Vagina (tissue), 2 donors: ENCODE results near the gene NAP1L1. TPM values are rescaled to one million over a fixed set of nuclear protein-coding genes. Genes with fewer than 3 reads are reported as not detected.

Experiments used
- DNase-seq, 2 donors: peaks; one replicate each; pipeline ENCODE4 v3.0.0-alpha.2; 2017; ENCODE audit errors: extremely low spot score in 2 of 2
- H3K27ac ChIP-seq: fragments of 200-600 bp; sonication (generic); one replicate; pipeline ENCODE4 v1.5.1; 2019
- H3K27me3 ChIP-seq: fragments of 200-600 bp; sonication (generic); one replicate; pipeline ENCODE4 v1.5.1; 2019
- H3K36me3 ChIP-seq, 2 donors: fragments of 200-600 bp; sonication (generic); one replicate each; pipeline ENCODE4 v1.5.1; 2017 to 2019
- H3K4me1 ChIP-seq: fragments of 200-600 bp; sonication (generic); one replicate; pipeline ENCODE4 v1.5.1; 2019
- H3K4me3 ChIP-seq, 2 donors: fragments of 200-600 bp; sonication (generic); 1 replicate in 1 of 2; 2 replicates in 1 of 2; pipeline ENCODE4 v1.5.1; 2016 to 2019
- H3K9me3 ChIP-seq: fragments of 200-600 bp; sonication (generic); one replicate; pipeline ENCODE4 v1.5.1; 2019
- POLR2A ChIP-seq, 2 donors: fragments of 450-650 bp; IDR thresholded peaks; one replicate each; pipeline ENCODE4 v1.6.1; 2017; ENCODE audit warnings: antibody characterized with exemption in 2 of 2, mild to moderate bottlenecking in 2 of 2, moderate library complexity in 2 of 2
- POLR2AphosphoS5 ChIP-seq, 2 donors: sonication (generic); formaldehyde crosslinking; IDR thresholded peaks; one replicate each; pipeline ENCODE4 v1.9.0; 2017; ENCODE audit warnings: antibody characterized with exemption in 2 of 2, mild to moderate bottlenecking in 2 of 2, low read depth in 1 of 2; ENCODE audit not compliant: insufficient read depth in 1 of 2
- intact Hi-C: fragments of 100-400 bp; cut with DNase I; formaldehyde crosslinking; loops from one replicate; pipeline ENCODE4 v1.15.1; 2023
- total RNA-seq: library from RNA; depleted of rRNA; stranded (reverse); fragments of >200 nt; gene quantifications from one replicate; pipeline ENCODE4 v1.2.3, GENCODE V29; 2016
- TF ChIP-seq, protein P1 (sequence below), 3 experiments: fragments of 450-650 bp in 2 of 3; fragments of 200-600 bp in 1 of 3; sonication (generic) in 1 of 3; IDR thresholded peaks; one replicate each; pipeline ENCODE4 v1.5.1; 2017 to 2019; ENCODE audit warnings: antibody characterized with exemption in 3 of 3, mild to moderate bottlenecking in 2 of 3, moderate library complexity in 2 of 3

Gene NAP1L1
- total RNA-seq, 1 donor from 2014 or later: 318 TPM

DNA sequence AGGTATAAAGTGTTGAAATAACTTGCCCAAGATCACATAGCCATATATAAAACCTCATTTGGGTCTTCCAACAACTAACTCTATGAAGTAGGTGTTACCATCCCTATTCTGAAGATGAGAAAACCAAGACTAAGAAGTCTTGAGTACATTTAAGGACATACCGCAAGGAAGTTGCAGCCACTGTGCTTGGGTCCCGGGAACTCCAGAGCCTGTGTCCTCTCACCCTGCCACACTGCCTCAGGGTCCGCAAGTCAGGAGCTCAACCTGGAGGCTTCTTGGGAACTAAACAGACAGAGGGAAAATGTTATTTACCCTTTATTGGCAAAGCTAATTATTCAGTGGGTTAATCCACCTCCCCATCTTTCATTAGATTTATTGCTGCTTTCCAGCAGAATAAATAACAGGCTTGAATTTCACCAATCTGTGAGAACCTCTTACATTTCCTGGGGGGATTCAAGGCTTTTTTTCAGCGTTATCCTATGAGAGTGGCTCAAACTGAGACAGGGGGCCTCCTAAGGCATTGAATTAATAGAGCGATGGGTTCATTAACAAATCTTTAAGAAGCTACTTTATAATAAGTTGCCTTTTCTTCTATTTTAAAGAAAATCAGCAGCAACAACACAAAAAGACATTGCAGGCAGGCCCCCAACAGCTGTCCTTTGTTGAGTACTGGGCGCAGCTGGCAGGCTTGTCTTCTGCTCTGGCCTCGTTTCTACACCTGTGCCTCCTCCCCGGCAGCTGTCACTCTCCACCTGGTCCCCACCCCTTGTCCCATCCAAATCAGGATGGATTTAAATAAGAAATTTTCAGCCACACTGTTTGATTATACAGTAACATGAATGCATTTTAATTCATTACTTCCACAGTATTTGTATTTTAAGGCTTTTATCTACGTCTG lies 78.2 kb downstream of the NAP1L1 start:
- H3K27me3 ChIP-seq: no peaks in the 10 kb centered on the region
- TF ChIP-seq POLR2AphosphoS5 (IDR thresholded peaks at IDR 0.05; ENCODE audit: insufficient read depth in 1 of 2, low read depth in 1 of 2): no peak
- no peak for TF ChIP-seq POLR2A (IDR thresholded peaks at IDR 0.05)
- TF ChIP-seq, protein P1, sequence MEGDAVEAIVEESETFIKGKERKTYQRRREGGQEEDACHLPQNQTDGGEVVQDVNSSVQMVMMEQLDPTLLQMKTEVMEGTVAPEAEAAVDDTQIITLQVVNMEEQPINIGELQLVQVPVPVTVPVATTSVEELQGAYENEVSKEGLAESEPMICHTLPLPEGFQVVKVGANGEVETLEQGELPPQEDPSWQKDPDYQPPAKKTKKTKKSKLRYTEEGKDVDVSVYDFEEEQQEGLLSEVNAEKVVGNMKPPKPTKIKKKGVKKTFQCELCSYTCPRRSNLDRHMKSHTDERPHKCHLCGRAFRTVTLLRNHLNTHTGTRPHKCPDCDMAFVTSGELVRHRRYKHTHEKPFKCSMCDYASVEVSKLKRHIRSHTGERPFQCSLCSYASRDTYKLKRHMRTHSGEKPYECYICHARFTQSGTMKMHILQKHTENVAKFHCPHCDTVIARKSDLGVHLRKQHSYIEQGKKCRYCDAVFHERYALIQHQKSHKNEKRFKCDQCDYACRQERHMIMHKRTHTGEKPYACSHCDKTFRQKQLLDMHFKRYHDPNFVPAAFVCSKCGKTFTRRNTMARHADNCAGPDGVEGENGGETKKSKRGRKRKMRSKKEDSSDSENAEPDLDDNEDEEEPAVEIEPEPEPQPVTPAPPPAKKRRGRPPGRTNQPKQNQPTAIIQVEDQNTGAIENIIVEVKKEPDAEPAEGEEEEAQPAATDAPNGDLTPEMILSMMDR (IDR thresholded peaks at IDR 0.05): no peak
- intact Hi-C loops: no loop called here
- no peaks in the 10 kb centered on the region for H3K9me3 ChIP-seq
- no peaks in the 10 kb centered on the region for H3K36me3 ChIP-seq
- H3K27ac ChIP-seq: no peak overlapping the region
- DNase-seq: no peak
- no peaks in the 10 kb centered on the region for H3K4me1 ChIP-seq
- H3K4me3 ChIP-seq: no peak overlapping the region

DNA sequence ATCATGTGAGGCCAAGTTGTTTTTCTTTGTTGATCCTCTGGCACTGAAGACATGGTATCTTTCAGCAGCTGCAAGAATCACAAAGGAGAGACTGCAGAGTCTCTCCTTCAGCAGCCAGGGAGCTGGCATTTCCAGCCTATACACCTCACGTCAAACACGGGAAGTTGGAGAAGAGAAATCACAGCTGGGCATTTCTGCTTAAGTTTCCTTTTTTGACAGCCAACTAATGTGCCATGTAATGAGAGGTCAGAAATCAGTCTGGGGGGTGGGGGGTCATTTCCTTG lies 81.2 kb downstream of the NAP1L1 start:
- Histone ChIP-seq H3K4me1 (no peaks in the 10 kb centered on the region), H3K27ac (no peak overlapping the region), H3K27me3 (no peaks in the 10 kb centered on the region), H3K9me3 (no peaks in the 10 kb centered on the region), H3K36me3 (no peaks in the 10 kb centered on the region), H3K4me3 (no peak overlapping the region)
- TF ChIP-seq POLR2AphosphoS5 (IDR thresholded peaks at IDR 0.05; ENCODE audit: insufficient read depth in 1 of 2, low read depth in 1 of 2): no peak
- TF ChIP-seq, protein P1 (IDR thresholded peaks at IDR 0.05): no peak
- TF ChIP-seq POLR2A (IDR thresholded peaks at IDR 0.05): no peak
- intact Hi-C loops: no loop called here
- no peak for DNase-seq

DNA sequence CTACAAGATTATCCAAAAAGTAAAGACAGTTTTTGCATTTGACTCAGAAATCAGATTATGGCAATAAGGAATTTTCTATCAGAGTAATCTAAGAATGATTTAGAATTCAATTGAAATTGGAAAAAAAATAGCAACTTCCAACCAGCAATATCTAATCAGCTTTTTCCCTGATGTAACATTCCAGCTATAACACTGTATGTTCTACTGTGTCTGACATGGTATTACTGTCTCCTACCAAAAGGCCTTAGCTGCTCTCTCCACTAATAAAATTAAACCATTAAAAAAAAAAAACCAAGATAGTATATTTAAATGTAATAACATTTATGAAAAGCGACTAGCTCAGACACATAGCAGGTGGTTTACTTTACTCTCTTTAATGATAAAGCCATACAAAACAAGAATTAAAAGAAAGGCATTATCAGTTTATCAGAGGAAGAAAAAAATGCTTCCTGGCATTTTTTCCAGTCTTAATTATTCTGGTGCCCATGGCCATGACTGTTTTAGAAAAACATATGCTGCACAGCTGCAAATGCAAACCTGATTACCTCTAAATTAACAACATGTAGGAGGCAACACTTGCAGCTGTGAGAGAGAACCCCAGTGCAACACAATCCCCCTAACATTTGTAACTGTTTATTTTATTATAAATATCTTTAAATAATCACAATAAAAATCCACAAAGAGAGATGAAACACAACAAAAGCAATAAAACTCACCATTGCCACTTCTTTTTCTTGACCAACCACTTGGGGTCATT lies 81.7 kb downstream of the NAP1L1 start:
- TF ChIP-seq, protein P1 (IDR thresholded peaks at IDR 0.05): no peak
- TF ChIP-seq POLR2A (IDR thresholded peaks at IDR 0.05): no peak
- TF ChIP-seq POLR2AphosphoS5 (IDR thresholded peaks at IDR 0.05; ENCODE audit: insufficient read depth in 1 of 2, low read depth in 1 of 2): no peak
- DNase-seq: no peak
- H3K9me3 ChIP-seq: no peaks in the 10 kb centered on the region
- intact Hi-C loops: no loop called here
- no peaks in the 10 kb centered on the region for H3K4me1 ChIP-seq
- H3K27ac ChIP-seq: no peak overlapping the region
- no peak overlapping the region for H3K4me3 ChIP-seq
- no peaks in the 10 kb centered on the region for H3K36me3 ChIP-seq
- no peaks in the 10 kb centered on the region for H3K27me3 ChIP-seq

DNA sequence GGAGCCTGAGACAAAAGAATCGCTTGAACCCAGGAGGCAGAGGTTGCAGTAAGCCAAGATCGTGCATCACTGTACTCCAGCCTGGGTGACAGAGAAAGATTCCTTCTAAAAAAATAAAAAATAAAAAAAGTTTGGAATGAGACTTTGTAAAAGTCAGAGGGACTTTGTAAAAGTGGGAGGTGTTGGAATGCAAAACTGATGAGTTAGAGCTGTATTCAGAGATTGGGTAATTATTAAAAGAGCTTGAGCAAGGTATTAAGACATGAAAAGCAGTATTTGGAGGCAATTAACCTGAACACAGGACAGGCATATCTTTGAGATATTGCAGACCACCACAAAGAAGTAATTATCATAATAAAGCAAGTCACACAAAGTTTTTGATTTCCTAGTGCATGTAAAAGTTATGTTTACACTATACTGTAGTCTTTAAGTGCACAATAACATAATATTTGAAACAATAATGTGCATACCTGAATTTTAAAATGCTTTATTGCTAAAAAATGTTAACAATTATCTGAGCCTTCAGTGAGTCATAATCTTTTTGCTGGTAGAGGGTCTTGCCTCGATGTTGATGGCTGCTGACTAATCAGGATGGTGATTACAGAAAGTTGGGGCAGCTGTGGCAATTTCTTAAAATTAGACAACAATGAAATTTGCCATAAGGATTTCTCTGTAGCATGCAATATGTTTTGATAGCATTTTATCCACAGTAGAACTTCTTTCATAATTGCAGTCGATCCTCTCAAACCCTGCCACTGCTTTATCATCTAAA lies 86.0 kb downstream of the NAP1L1 start:
- DNase-seq: no peak
- H3K4me1 ChIP-seq: no peaks in the 10 kb centered on the region
- intact Hi-C loops: no loop called here
- TF ChIP-seq POLR2A (IDR thresholded peaks at IDR 0.05): no peak
- TF ChIP-seq, protein P1 (IDR thresholded peaks at IDR 0.05): no peak
- TF ChIP-seq POLR2AphosphoS5 (IDR thresholded peaks at IDR 0.05; ENCODE audit: insufficient read depth in 1 of 2, low read depth in 1 of 2): no peak
- H3K4me3 ChIP-seq: no peak overlapping the region
- H3K36me3 ChIP-seq: no peaks in the 10 kb centered on the region
- no peaks in the 10 kb centered on the region for H3K27me3 ChIP-seq
- H3K27ac ChIP-seq: no peak overlapping the region
- H3K9me3 ChIP-seq: no peaks in the 10 kb centered on the region
